PC-9 (cell line): Measurements from ENCODE around the gene B3GAT1. TPM values are rescaled to one million over a fixed set of nuclear protein-coding genes. Genes with fewer than 3 reads are reported as not detected.

Experiments
- BruUV-seq: library from RNA; stranded (reverse); fragments of 400-500 nt; replicated peaks from 2 replicates; lab custom pipeline; 2021; lab: Mats Ljungman, UMichigan
- CTCF ChIA-PET: fragments of 300-600 bp; sonication (Branson Sonifier 250); formaldehyde crosslinking; loops from one replicate; lab custom pipeline; 2022; ENCODE audit warnings: antibody characterized with exemption; lab: Charles Lee
- POLR2A ChIA-PET: fragments of 300-600 bp; sonication (Branson Sonifier 250); formaldehyde crosslinking; loops from one replicate; lab custom pipeline; 2022; ENCODE audit warnings: antibody characterized with exemption; ENCODE audit not compliant: unreplicated experiment; lab: Charles Lee
- DNase-seq, 2 experiments: peaks; one replicate each; pipeline versions ENCODE4 v3.0.0 to v3.0.0-alpha.2; 2015 to 2022; ENCODE audit warnings: mixed read lengths in 1 of 2
- H2AFZ ChIP-seq: fragments of 200-600 bp; sonication (generic); 2 replicates; pipeline ENCODE4 v1.8.1; 2017; ENCODE audit warnings: antibody characterized with exemption
- H3F3A ChIP-seq: fragments of 200-600 bp; sonication (generic); 2 replicates; pipeline ENCODE4 v1.8.1; 2017; ENCODE audit warnings: antibody characterized with exemption, mild to moderate bottlenecking, low read depth; ENCODE audit not compliant: insufficient read depth
- H3K27ac ChIP-seq: fragments of 200-600 bp; sonication (generic); 2 replicates; pipeline ENCODE4 v1.6.1; 2016; ENCODE audit warnings: mixed run types
- H3K27me3 ChIP-seq: fragments of 200-600 bp; sonication (generic); 2 replicates; pipeline ENCODE4 v1.6.1; 2016; ENCODE audit warnings: low read depth, mixed run types; ENCODE audit not compliant: insufficient read depth
- H3K36me3 ChIP-seq: fragments of 200-600 bp; sonication (generic); 2 replicates; pipeline ENCODE4 v1.6.1; 2016; ENCODE audit warnings: low read depth, mixed run types
- H3K4me1 ChIP-seq: fragments of 200-600 bp; sonication (generic); replicated peaks from 2 replicates; pipeline ENCODE4 v1.6.1; 2016; ENCODE audit warnings: mixed run types; ENCODE audit not compliant: insufficient read depth
- H3K4me2 ChIP-seq: fragments of 200-600 bp; sonication (generic); 2 replicates; pipeline ENCODE4 v1.6.1; 2017; ENCODE audit warnings: mixed run types
- H3K4me3 ChIP-seq: fragments of 200-600 bp; sonication (generic); 2 replicates; pipeline ENCODE4 v1.6.1; 2016; ENCODE audit warnings: mixed run types
- H3K79me2 ChIP-seq: fragments of 200-600 bp; sonication (generic); 2 replicates; pipeline ENCODE4 v1.6.1; 2017; ENCODE audit warnings: low read depth, mixed run types
- H3K9me2 ChIP-seq: fragments of 200-600 bp; sonication (generic); 2 replicates; pipeline ENCODE4 v1.8.1; 2017; ENCODE audit warnings: mild to moderate bottlenecking; ENCODE audit not compliant: insufficient read depth
- H3K9me3 ChIP-seq: fragments of 200-600 bp; sonication (generic); 2 replicates; pipeline ENCODE4 v1.8.1; 2016; ENCODE audit warnings: low read depth; ENCODE audit not compliant: insufficient read depth
- H4K20me1 ChIP-seq: fragments of 200-600 bp; sonication (generic); 2 replicates; pipeline ENCODE4 v1.8.1; 2017; ENCODE audit not compliant: insufficient read depth
- CTCF ChIP-seq: fragments of 200-600 bp; sonication (generic); conservative IDR thresholded peaks from 2 replicates; pipeline ENCODE4 v1.6.1; 2017; ENCODE audit warnings: mixed run types, antibody characterized with exemption, mild to moderate bottlenecking, moderate library complexity
- EZH2 ChIP-seq: fragments of 200-600 bp; sonication (generic); IDR thresholded peaks from 2 replicates; pipeline ENCODE4 v1.8.0; 2017; ENCODE audit warnings: antibody characterized with exemption, low read depth
- intact Hi-C: fragments of 100-400 bp; cut with micrococcal nuclease; formaldehyde crosslinking; loops from one replicate; pipeline ENCODE4 v1.10.0; 2022; ENCODE audit not compliant: unreplicated experiment
- total RNA-seq: library from RNA; stranded (reverse); gene quantifications from 2 replicates; pipeline ENCODE4 v1.2.3, GENCODE V29; 2021

The B3GAT1 gene
- total RNA-seq, 1 experiment from 2014 or later: not detected

DNA sequence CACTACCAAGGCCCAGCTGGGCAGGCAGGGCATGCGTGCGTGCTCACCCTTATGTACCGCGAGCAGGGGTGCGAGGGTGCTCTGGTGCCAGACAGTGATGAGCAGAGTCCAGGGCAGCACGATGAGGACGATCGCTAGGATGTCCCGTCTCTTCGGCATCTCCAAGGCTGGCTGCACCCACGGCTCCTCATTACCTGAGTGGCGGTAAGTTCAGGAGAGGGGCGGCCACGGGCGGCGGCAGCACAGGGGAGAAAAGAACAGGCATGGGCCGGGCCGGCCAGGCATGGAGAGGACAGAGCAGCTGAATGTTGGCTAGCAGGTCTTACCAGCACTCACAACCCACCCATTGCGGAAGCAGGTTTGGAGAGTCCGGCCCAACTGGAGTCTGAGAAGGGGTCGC lies 24.5 kb downstream of the B3GAT1 start:
- H3K79me2 ChIP-seq: no peaks in the 10 kb centered on the region
- peaks cover 77% of the 10 kb centered on the region for H3K27me3 ChIP-seq
- intact Hi-C loops: no loop called here
- H4K20me1 ChIP-seq: no peaks in the 10 kb centered on the region
- no peaks in the 10 kb centered on the region for H3K9me3 ChIP-seq
- H3K4me1 ChIP-seq: no peaks in the 10 kb centered on the region
- ChIA-PET CTCF (no interaction called here), POLR2A (no interaction called here)
- H3K27ac ChIP-seq: no peak overlapping the region
- no peak overlapping the region for H3K4me2 ChIP-seq
- H3K36me3 ChIP-seq: no peaks in the 10 kb centered on the region
- no peak overlapping the region for H2AFZ ChIP-seq
- TF ChIP-seq EZH2 (no peak), CTCF (no peak)
- no peaks in the 10 kb centered on the region for H3K9me2 ChIP-seq
- no peaks in the 10 kb centered on the region for H3F3A ChIP-seq
- no peak for DNase-seq
- BruUV-seq: no TSS peak
- H3K4me3 ChIP-seq: no peak overlapping the region

GRCh38 chr11:134386945-134387344 lies 25.1 kb downstream of the B3GAT1 start:
- no peaks in the 10 kb centered on the region for H3K79me2 ChIP-seq
- no peaks in the 10 kb centered on the region for H3K36me3 ChIP-seq
- H3F3A ChIP-seq: no peaks in the 10 kb centered on the region
- H3K27me3 ChIP-seq: peaks cover 72% of the 10 kb centered on the region
- TF ChIP-seq CTCF (no peak), EZH2 (no peak)
- H3K27ac ChIP-seq: no peak overlapping the region
- H3K9me2 ChIP-seq: no peaks in the 10 kb centered on the region
- ChIA-PET CTCF (no interaction called here), POLR2A (no interaction called here)
- DNase-seq: no peak
- H3K4me2 ChIP-seq: no peak overlapping the region
- H3K4me1 ChIP-seq: no peaks in the 10 kb centered on the region
- no TSS peak for BruUV-seq
- H4K20me1 ChIP-seq: no peaks in the 10 kb centered on the region
- intact Hi-C loops: no loop called here
- no peaks in the 10 kb centered on the region for H3K9me3 ChIP-seq
- H2AFZ ChIP-seq: no peak overlapping the region
- no peak overlapping the region for H3K4me3 ChIP-seq

DNA sequence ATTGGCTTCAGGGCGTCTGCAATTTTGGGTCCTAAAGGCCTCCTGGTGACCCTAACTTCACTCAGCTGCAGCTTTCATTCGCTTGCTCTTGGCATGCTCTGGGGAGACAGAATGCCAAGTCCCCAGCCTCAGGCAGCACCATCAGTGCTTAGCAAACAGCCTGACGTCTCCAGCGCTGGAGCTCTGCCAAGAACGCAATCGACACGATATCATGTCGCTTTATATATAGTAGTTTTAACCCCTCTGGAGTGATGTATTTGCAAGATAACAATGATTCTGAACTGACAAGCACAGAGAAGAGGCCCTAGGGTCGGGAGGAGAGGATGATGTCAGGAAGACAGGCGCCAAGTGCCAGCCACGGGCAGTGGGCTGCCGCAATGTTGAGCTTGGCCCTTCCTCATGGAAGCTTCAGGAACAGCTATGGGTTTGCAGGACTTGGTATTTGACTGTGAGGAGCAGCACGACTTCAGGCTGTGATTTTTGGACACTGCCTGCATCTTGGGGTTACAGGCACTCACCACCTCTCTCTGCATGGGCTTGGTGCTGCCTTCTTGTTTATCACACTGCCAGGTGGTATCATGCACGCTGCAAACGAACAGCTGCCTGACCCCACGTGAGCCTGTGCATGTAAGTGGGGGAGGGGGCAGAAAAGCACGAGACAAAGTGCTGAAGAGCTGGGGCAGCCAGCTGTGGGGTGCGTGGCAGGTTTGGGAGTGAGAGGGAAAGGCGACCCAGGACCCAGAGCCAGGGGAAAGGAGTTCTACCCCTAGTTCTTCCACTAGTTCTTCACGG lies 26.1 kb downstream of the B3GAT1 start:
- POLR2A ChIA-PET: no interaction called here

More for the DNA sequence above, 26.1 kb downstream of the B3GAT1 start:
- CTCF ChIA-PET: no interaction called here
- no peak for DNase-seq
- peaks cover 63% of the 10 kb centered on the region for H3K27me3 ChIP-seq
- TF ChIP-seq EZH2: no peak
- TF ChIP-seq CTCF: no peak
- no peaks in the 10 kb centered on the region for H3K9me3 ChIP-seq
- BruUV-seq: no TSS peak
- no peaks in the 10 kb centered on the region for H3F3A ChIP-seq
- no peaks in the 10 kb centered on the region for H3K36me3 ChIP-seq
- H3K9me2 ChIP-seq: no peaks in the 10 kb centered on the region
- no peaks in the 10 kb centered on the region for H4K20me1 ChIP-seq
- no peaks in the 10 kb centered on the region for H3K79me2 ChIP-seq
- H3K4me3 ChIP-seq: no peak overlapping the region
- no peak overlapping the region for H3K4me2 ChIP-seq
- H3K27ac ChIP-seq: no peak overlapping the region
- H3K4me1 ChIP-seq: no peaks in the 10 kb centered on the region
- intact Hi-C loops: no loop called here
- H2AFZ ChIP-seq: no peak overlapping the region
